HEK293 (cell line): Measurements from ENCODE around the gene PDLIM7.

Source experiments
- CTCF ChIA-PET: fragments of 350-600 bp; formaldehyde crosslinking; extraction: SDS; loops from one replicate; lab custom pipeline; 2021; ENCODE audit warnings: antibody characterized with exemption; lab: Yijun Ruan, JAX
- POLR2A ChIA-PET: fragments of 300-600 bp; formaldehyde crosslinking; extraction: SDS; loops from one replicate; lab custom pipeline; 2020; ENCODE audit warnings: antibody characterized with exemption, inconsistent platforms; lab: Yijun Ruan, JAX
- H3K27ac ChIP-seq: fragments of 200-500 bp; sonication (Bioruptor generic); 2 replicates; pipeline ENCODE4 v1.5.1; 2014; ENCODE audit warnings: low read depth, low read length, control low read depth, inconsistent platforms; ENCODE audit errors: extremely low read depth
- H3K36me3 ChIP-seq, 2 experiments: fragments of 200-500 bp in 1 of 2; sonication (Bioruptor generic) in 1 of 2; 1 replicate in 1 of 2; 2 replicates in 1 of 2; pipeline ENCODE4 v1.5.1; 2014 to 2017; ENCODE audit warnings: inconsistent platforms in 2 of 2, low read length in 2 of 2; ENCODE audit not compliant: control insufficient read depth in 2 of 2, insufficient read depth in 1 of 2
- H3K4me1 ChIP-seq: fragments of 200-500 bp; sonication (Bioruptor generic); 2 replicates; pipeline ENCODE4 v1.5.1; 2014; ENCODE audit warnings: mild to moderate bottlenecking, low read length, inconsistent platforms; ENCODE audit not compliant: control insufficient read depth, insufficient read depth
- H3K4me3 ChIP-seq: 2 replicates; pipeline ENCODE4 v1.5.1; 2011; ENCODE audit warnings: low read depth, mild to moderate bottlenecking, control low read depth, low read length, moderate library complexity
- H3K9me3 ChIP-seq: fragments of 200-500 bp; sonication (Bioruptor generic); 2 replicates; pipeline ENCODE4 v1.5.1; 2014; ENCODE audit warnings: low read depth, low read length, inconsistent platforms; ENCODE audit not compliant: control insufficient read depth, insufficient read depth
- GLIS1 ChIP-seq: fragments of 450-650 bp; formaldehyde crosslinking; IDR thresholded peaks from 2 replicates; pipeline ENCODE4 v1.5.1; 2016; ENCODE audit warnings: missing biosample characterization, missing genetic modification characterization
- GLIS2 ChIP-seq: fragments of 450-650 bp; formaldehyde crosslinking; IDR thresholded peaks from 2 replicates; pipeline ENCODE4 v1.5.1; 2016; ENCODE audit warnings: missing biosample characterization, missing genetic modification characterization
- KLF10 ChIP-seq: fragments of 450-650 bp; IDR thresholded peaks from 2 replicates; pipeline ENCODE4 v1.5.1; 2018; ENCODE audit warnings: missing biosample characterization, mild to moderate bottlenecking, missing genetic modification characterization
- KLF17 ChIP-seq: fragments of 450-650 bp; formaldehyde crosslinking; IDR thresholded peaks from 2 replicates; pipeline ENCODE4 v1.5.1; 2016; ENCODE audit warnings: missing biosample characterization, missing genetic modification characterization
- PATZ1 ChIP-seq: fragments of 450-650 bp; formaldehyde crosslinking; IDR thresholded peaks from 2 replicates; pipeline ENCODE4 v1.5.1; 2016; ENCODE audit warnings: missing biosample characterization, missing genetic modification characterization
- ZBTB11 ChIP-seq: fragments of 450-650 bp; formaldehyde crosslinking; conservative IDR thresholded peaks from 2 replicates; pipeline ENCODE4 v1.5.1; 2016; ENCODE audit warnings: low read depth, missing biosample characterization, missing genetic modification characterization
- ZFP69B ChIP-seq: fragments of 450-650 bp; formaldehyde crosslinking; IDR thresholded peaks from 2 replicates; pipeline ENCODE4 v1.5.1; 2016; ENCODE audit warnings: missing biosample characterization, missing genetic modification characterization
- ZNF416 ChIP-seq: fragments of 450-650 bp; formaldehyde crosslinking; IDR thresholded peaks from 2 replicates; pipeline ENCODE4 v1.5.1; 2016; ENCODE audit warnings: missing biosample characterization, missing genetic modification characterization
- ZNF529 ChIP-seq: fragments of 450-650 bp; formaldehyde crosslinking; IDR thresholded peaks from 2 replicates; pipeline ENCODE4 v1.5.1; 2017; ENCODE audit warnings: missing genetic modification characterization, missing biosample characterization; ENCODE audit not compliant: insufficient replicate concordance
- ZNF621 ChIP-seq: fragments of 450-650 bp; formaldehyde crosslinking; IDR thresholded peaks from 2 replicates; pipeline ENCODE4 v1.5.1; 2017; ENCODE audit warnings: missing biosample characterization, missing genetic modification characterization
- ZNF623 ChIP-seq: fragments of 450-650 bp; formaldehyde crosslinking; IDR thresholded peaks from 2 replicates; pipeline ENCODE4 v1.5.1; 2016; ENCODE audit warnings: missing biosample characterization, missing genetic modification characterization
- ZNF664 ChIP-seq: fragments of 450-650 bp; formaldehyde crosslinking; IDR thresholded peaks from 2 replicates; pipeline ENCODE4 v1.5.1; 2016; ENCODE audit warnings: missing biosample characterization, missing genetic modification characterization

The PDLIM7 gene

GRCh38 chr5:177494346-177495195, 2.8 kb downstream of the PDLIM7 start (continued):
- TF ChIP-seq KLF17 (tag by site-specific recombination), result peak; percentile 97
- TF ChIP-seq PATZ1 (tag by site-specific recombination), result peak; percentile 59

- POLR2A ChIA-PET, result interaction anchor here (0.6 to 7.0 kb wide), 5 partner anchors 14 to 44 kb away, joined by 3 to 106 read pairs (median 89); partner anchors contain the start of gene DBN1
- Histone ChIP-seq H3K27ac (peak overlapping the region; percentile 53; the same call in 1 of the 2 replicates), H3K4me1 (peaks cover 20% of the 10 kb centered on the region), H3K9me3 (no peaks in the 10 kb centered on the region)
- CTCF ChIA-PET, result interaction anchor here (0.6 to 1.7 kb wide), 9 partner anchors 8 to 184 kb away, joined by 3 to 7 read pairs (median 4); no protein-coding TSS in a partner anchor
- TF ChIP-seq ZNF664 (tag by site-specific recombination) (peak; percentile 42; the same call in 1 of the 2 replicates), KLF10 (no peak), GLIS1 (tag by site-specific recombination) (peak; percentile 71), ZNF416 (no peak), ZNF623 (tag by site-specific recombination) (no peak), GLIS2 (tag by site-specific recombination) (peak; percentile 16; the same call in 1 of the 2 replicates)
- TF ChIP-seq, all 188 proteins: peak for 3
- peaks cover 5 to 54% of the 10 kb centered on the region in 2 experiments; a peak in 2 of 3 replicates for H3K36me3 ChIP-seq
- no peak overlapping the region for H3K4me3 ChIP-seq
Measured at GRCh38 chr5:177493795-177494345, 3.5 kb downstream of the PDLIM7 start.

- no peak overlapping the region for H3K27ac ChIP-seq
- CTCF ChIA-PET, result interaction anchor here (0.6 to 1.8 kb wide), 12 partner anchors 9 to 350 kb away, joined by 3 to 11 read pairs (median 4); no protein-coding TSS in a partner anchor
- no peaks in the 10 kb centered on the region for H3K9me3 ChIP-seq
- TF ChIP-seq ZFP69B (tag by site-specific recombination) (no peak), ZNF621 (tag by site-specific recombination) (no peak), ZNF529 (no peak), ZBTB11 (no peak)
- peaks cover 9 to 63% of the 10 kb centered on the region in 2 experiments; a peak in 2 of 3 replicates for H3K36me3 ChIP-seq
- H3K4me1 ChIP-seq, result peaks cover 20% of the 10 kb centered on the region
- H3K4me3 ChIP-seq, result no peak overlapping the region
- POLR2A ChIA-PET, result interaction anchor here (0.9 to 6.7 kb wide), 3 partner anchors 13 to 36 kb away, joined by 5 to 106 read pairs (median 89); partner anchors contain the start of gene DOK3
Measured at GRCh38 chr5:177492841-177493240, 4.6 kb downstream of the PDLIM7 start.
